HUES64 (cell line): ENCODE results near the gene LSG1.
"Not testable (repeated sequence)": the region's sequence is repeated elsewhere in the genome, so short reads cannot be mapped to it uniquely, and the experiment has no call there.

ENCODE experiments used
- H3K27ac ChIP-seq: 2 replicates; pipeline ENCODE4 v1.7.0; 2013; ENCODE audit warnings: low read depth, low read length, inconsistent platforms
- H3K27me3 ChIP-seq: 2 replicates; pipeline ENCODE4 v1.6.1; 2013; ENCODE audit warnings: mild to moderate bottlenecking, low read length; ENCODE audit not compliant: insufficient read depth
- H3K36me3 ChIP-seq: 2 replicates; pipeline ENCODE4 v1.6.1; 2013; ENCODE audit warnings: mild to moderate bottlenecking, low read length; ENCODE audit not compliant: insufficient read depth
- H3K4me1 ChIP-seq: 2 replicates; pipeline ENCODE4 v1.6.1; 2013; ENCODE audit warnings: mild to moderate bottlenecking, low read length, moderate library complexity; ENCODE audit not compliant: insufficient read depth
- H3K4me3 ChIP-seq: 2 replicates; pipeline ENCODE4 v1.5.1; 2013; ENCODE audit warnings: mild to moderate bottlenecking, low read length, moderate library complexity
- H3K9ac ChIP-seq: 2 replicates; pipeline ENCODE4 v1.6.1; 2013; ENCODE audit warnings: mild to moderate bottlenecking, low read depth, low read length
- H3K9me3 ChIP-seq: 2 replicates; pipeline ENCODE4 v1.6.1; 2013; ENCODE audit warnings: low read depth, low read length; ENCODE audit not compliant: insufficient read depth
- WGBS: fragments of 150-250, 120-280 bp; methylation state at CpG from one replicate; pipeline ENCODE4 v1.1.7; 2013; ENCODE audit warnings: missing lambda C conversion rate; 5-methylcytosine and 5-hydroxymethylcytosine counted together

LSG1 gene

GRCh38 chr3:194615226-194615625 is 56.8 kb downstream of the LSG1 start:
- Histone ChIP-seq H3K9ac (no peak overlapping the region), H3K4me1 (no peaks in the 10 kb centered on the region), H3K4me3 (no peak overlapping the region), H3K36me3 (peaks cover 2% of the 10 kb centered on the region; the same call in 1 of the 2 replicates), H3K27me3 (no peaks in the 10 kb centered on the region), H3K27ac (no peak overlapping the region), H3K9me3 (no peaks in the 10 kb centered on the region)
- WGBS: 88% methylated on average over 11 of the region's 11 CpGs

- H3K36me3 ChIP-seq: no peaks in the 10 kb centered on the region
- no peaks in the 10 kb centered on the region for H3K9me3 ChIP-seq
- H3K4me3 ChIP-seq: no peak overlapping the region
- 90% methylated on average over 7 of the region's 8 CpGs for WGBS
- H3K9ac ChIP-seq: no peak overlapping the region
- H3K27ac ChIP-seq: no peak overlapping the region
- no peaks in the 10 kb centered on the region for H3K4me1 ChIP-seq
- H3K27me3 ChIP-seq: no peaks in the 10 kb centered on the region
Measured at GRCh38 chr3:194612221-194612620, 59.8 kb downstream of the LSG1 start.

GRCh38 chr3:194610689-194611088 is 61.3 kb downstream of the LSG1 start:
- H3K9me3 ChIP-seq: no peaks in the 10 kb centered on the region
- no peak overlapping the region for H3K4me3 ChIP-seq
- no peak overlapping the region for H3K27ac ChIP-seq
- no peaks in the 10 kb centered on the region for H3K4me1 ChIP-seq
- no peak overlapping the region for H3K9ac ChIP-seq
- no peaks in the 10 kb centered on the region for H3K27me3 ChIP-seq
- H3K36me3 ChIP-seq: no peaks in the 10 kb centered on the region
- 96% methylated on average over 3 of the region's 3 CpGs for WGBS

GRCh38 chr3:194609601-194610000 is 62.4 kb downstream of the LSG1 start:
- Histone ChIP-seq H3K27ac (no peak overlapping the region), H3K36me3 (no peaks in the 10 kb centered on the region), H3K9me3 (no peaks in the 10 kb centered on the region), H3K4me3 (no peak overlapping the region), H3K9ac (no peak overlapping the region), H3K4me1 (no peaks in the 10 kb centered on the region), H3K27me3 (no peaks in the 10 kb centered on the region)
- 92% methylated on average over 13 of the region's 13 CpGs for WGBS

DNA sequence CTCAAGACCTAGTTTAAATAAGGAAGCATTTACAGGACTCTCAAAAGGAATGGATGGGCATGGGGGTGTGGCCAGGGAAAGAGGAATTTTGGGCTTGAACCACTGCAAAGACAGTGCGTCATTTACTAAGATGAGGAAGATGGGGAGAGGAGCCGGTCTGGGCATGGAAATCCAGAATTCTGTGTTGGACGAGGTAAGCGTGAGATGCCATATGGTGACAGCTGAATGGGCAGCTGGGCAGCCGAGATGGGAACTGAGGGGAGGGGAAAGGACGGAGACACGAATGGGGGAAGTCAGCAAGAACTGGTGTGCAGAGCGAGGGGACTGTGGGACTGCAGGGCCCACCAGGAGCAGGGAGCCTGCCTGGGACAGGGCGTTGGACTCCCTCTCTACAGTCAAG is 63.0 kb downstream of the LSG1 start:
- no peak overlapping the region for H3K9ac ChIP-seq
- H3K36me3 ChIP-seq: no peaks in the 10 kb centered on the region
- 91% methylated on average over 9 of the region's 9 CpGs for WGBS

GRCh38 chr3:194607592-194608389 is 64.2 kb downstream of the LSG1 start:
- no peak overlapping the region for H3K27ac ChIP-seq
- H3K4me3 ChIP-seq: no peak overlapping the region
- no peaks in the 10 kb centered on the region for H3K9me3 ChIP-seq
- H3K36me3 ChIP-seq: peaks cover 3% of the 10 kb centered on the region; the same call in 1 of the 2 replicates
- H3K4me1 ChIP-seq: no peaks in the 10 kb centered on the region
- no peaks in the 10 kb centered on the region for H3K27me3 ChIP-seq
- 93% methylated on average over 10 of the region's 10 CpGs for WGBS
- no peak overlapping the region for H3K9ac ChIP-seq

More for the DNA sequence above, 63.0 kb downstream of the LSG1 start:
- Histone ChIP-seq H3K27me3 (no peaks in the 10 kb centered on the region), H3K9me3 (no peaks in the 10 kb centered on the region), H3K4me3 (no peak overlapping the region), H3K4me1 (no peaks in the 10 kb centered on the region), H3K27ac (no peak overlapping the region)

- Histone ChIP-seq H3K27me3 (no peaks in the 10 kb centered on the region), H3K4me3 (no peak overlapping the region), H3K27ac (no peak overlapping the region), H3K4me1 (no peaks in the 10 kb centered on the region), H3K9me3 (no peaks in the 10 kb centered on the region), H3K36me3 (peaks cover 4% of the 10 kb centered on the region; the same call in 1 of the 2 replicates), H3K9ac (no peak overlapping the region)
- WGBS: 88% methylated on average over 3 of the region's 3 CpGs
Measured at GRCh38 chr3:194606941-194607340, 65.0 kb downstream of the LSG1 start.

- Histone ChIP-seq H3K4me1 (no peaks in the 10 kb centered on the region), H3K9ac (no peak overlapping the region), H3K27ac (no peak overlapping the region), H3K9me3 (no peaks in the 10 kb centered on the region), H3K36me3 (peaks cover 7% of the 10 kb centered on the region; the same call in 1 of the 2 replicates), H3K4me3 (no peak overlapping the region), H3K27me3 (no peaks in the 10 kb centered on the region)
- WGBS: 84% methylated on average over 8 of the region's 8 CpGs
Measured at GRCh38 chr3:194606163-194606562, 65.8 kb downstream of the LSG1 start.

GRCh38 chr3:194605314-194605713 is 66.7 kb downstream of the LSG1 start:
- H3K27me3 ChIP-seq, H3K4me3 ChIP-seq, H3K36me3 ChIP-seq, H3K9me3 ChIP-seq, H3K27ac ChIP-seq, H3K9ac ChIP-seq, H3K4me1 ChIP-seq: not testable (repeated sequence)
- WGBS: 94% methylated on average over 7 of the region's 7 CpGs

DNA sequence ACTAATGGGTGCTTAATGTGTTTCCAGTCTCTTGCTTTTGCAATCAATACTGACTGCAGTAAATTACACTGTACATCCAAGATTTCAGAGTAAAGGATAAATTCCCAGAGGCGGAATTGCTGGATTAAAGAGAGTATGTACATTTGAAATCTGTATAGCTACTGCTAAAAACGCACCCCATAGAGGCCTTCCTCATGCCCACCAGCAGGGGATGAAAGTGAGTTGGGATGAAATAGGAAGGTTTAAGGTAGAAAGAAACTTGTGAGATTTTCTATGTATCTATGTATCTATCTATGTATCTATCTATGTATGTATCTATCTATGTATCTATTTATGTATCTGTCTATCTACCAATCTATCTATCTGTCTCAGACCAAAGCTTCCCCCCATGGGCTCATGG is 67.2 kb downstream of the LSG1 start:
- no peak overlapping the region for H3K9ac ChIP-seq
- no peaks in the 10 kb centered on the region for H3K27me3 ChIP-seq
- 83% methylated on average over 2 of the region's 2 CpGs for WGBS
- H3K4me1 ChIP-seq: no peaks in the 10 kb centered on the region
- H3K27ac ChIP-seq: no peak overlapping the region
- peaks cover 7% of the 10 kb centered on the region; the same call in 1 of the 2 replicates for H3K36me3 ChIP-seq
- H3K9me3 ChIP-seq: no peaks in the 10 kb centered on the region
- H3K4me3 ChIP-seq: no peak overlapping the region

DNA sequence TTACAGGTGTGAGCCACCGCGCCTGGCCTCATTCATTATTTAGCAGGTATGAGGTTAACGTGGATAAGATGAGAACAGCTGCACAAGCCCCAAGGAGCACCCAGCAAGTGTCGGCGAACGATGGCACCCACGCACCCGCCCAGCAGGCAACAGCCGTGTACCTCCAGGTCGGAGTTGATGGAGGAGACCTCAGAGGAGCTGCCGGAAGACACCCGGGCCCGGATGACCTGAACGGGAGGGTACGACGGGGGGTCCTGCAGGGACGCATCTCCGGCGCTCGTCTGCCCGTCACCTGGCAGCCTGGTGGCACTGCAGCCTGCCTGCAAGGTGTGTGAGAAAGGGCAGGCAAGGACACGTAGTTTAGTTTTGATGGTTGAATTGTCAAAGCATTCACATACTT is 67.9 kb downstream of the LSG1 start:
- Histone ChIP-seq H3K4me1 (no peaks in the 10 kb centered on the region), H3K4me3 (no peak overlapping the region), H3K27ac (no peak overlapping the region), H3K9me3 (no peaks in the 10 kb centered on the region), H3K36me3 (peaks cover 7% of the 10 kb centered on the region; the same call in 1 of the 2 replicates), H3K9ac (no peak overlapping the region), H3K27me3 (no peaks in the 10 kb centered on the region)
- WGBS: 93% methylated on average over 22 of the region's 22 CpGs
